Measurements from ENCODE around the gene LPAR3.

DNA sequence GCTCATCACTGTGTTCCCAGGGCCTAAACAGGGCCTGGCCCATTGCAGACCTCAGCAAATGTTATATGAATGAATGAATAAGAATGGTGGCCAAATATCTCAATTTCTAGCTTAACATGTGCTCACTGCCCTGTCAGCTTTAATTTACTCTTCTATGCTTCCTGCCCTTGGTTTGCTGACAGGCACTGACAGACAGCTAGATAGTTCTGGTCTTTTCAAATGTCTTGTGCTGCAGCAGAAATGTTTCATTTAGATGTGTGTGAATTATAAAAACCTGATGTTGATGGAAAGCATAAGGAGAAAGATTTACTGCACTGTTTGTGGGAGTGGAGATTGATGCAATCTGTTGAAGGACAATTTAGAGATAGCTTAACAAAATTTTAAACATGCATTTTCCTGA, 48.9 kb downstream of the LPAR3 start:
- TF ChIP-seq, protein P1, sequence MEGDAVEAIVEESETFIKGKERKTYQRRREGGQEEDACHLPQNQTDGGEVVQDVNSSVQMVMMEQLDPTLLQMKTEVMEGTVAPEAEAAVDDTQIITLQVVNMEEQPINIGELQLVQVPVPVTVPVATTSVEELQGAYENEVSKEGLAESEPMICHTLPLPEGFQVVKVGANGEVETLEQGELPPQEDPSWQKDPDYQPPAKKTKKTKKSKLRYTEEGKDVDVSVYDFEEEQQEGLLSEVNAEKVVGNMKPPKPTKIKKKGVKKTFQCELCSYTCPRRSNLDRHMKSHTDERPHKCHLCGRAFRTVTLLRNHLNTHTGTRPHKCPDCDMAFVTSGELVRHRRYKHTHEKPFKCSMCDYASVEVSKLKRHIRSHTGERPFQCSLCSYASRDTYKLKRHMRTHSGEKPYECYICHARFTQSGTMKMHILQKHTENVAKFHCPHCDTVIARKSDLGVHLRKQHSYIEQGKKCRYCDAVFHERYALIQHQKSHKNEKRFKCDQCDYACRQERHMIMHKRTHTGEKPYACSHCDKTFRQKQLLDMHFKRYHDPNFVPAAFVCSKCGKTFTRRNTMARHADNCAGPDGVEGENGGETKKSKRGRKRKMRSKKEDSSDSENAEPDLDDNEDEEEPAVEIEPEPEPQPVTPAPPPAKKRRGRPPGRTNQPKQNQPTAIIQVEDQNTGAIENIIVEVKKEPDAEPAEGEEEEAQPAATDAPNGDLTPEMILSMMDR (conservative IDR thresholded peaks at IDR 0.05 in 1 of 2, IDR thresholded peaks at IDR 0.05 in 1 of 2; ENCODE audit: extremely low read depth in 1 of 2, insufficient read depth in 1 of 2, low read depth in 1 of 2, low read length in 2 of 2), result no peak
- no peak for TF ChIP-seq EZH2 (IDR thresholded peaks at IDR 0.05; ENCODE audit: borderline replicate concordance, low read length)

All from mammary epithelial cell (primary cell).